HG02798 (cell line): ENCODE results near the gene LRCH4.

Experiments used
- ATAC-seq: cut with Tn5 transposase; IDR thresholded peaks from one replicate; pipeline ENCODE4 v1.9.1; 2021; ENCODE audit warnings: mild to moderate bottlenecking; ENCODE audit not compliant: unreplicated experiment, poor library complexity

The LRCH4 gene

GRCh38 chr7:100585511-100586265 is at the start of gene LRCH4:
Gene LRCH4 (minus strand): TSS chr7:100586129. CDS start chr7:100586100, 29 bp downstream.
- ATAC-seq, result peak; percentile 27

- ATAC-seq, result no peak
Measured at GRCh38 chr7:100632951-100633717, 47.2 kb upstream of the LRCH4 start.

GRCh38 chr7:100630066-100630465 is 44.1 kb upstream of the LRCH4 start:
- no peak for ATAC-seq

- no peak for ATAC-seq
Measured at GRCh38 chr7:100629117-100629716, 43.3 kb upstream of the LRCH4 start.

GRCh38 chr7:100627238-100627549 is 41.3 kb upstream of the LRCH4 start:
- ATAC-seq, result no peak

GRCh38 chr7:100626530-100627237 is 40.8 kb upstream of the LRCH4 start:
- ATAC-seq, result peak; percentile 82

GRCh38 chr7:100626055-100626454 is 40.1 kb upstream of the LRCH4 start:
- no peak for ATAC-seq

- ATAC-seq, result no peak
Measured at GRCh38 chr7:100623951-100624824, 38.3 kb upstream of the LRCH4 start.

GRCh38 chr7:100621554-100621953 is 35.6 kb upstream of the LRCH4 start:
- ATAC-seq, result no peak

- no peak for ATAC-seq
Measured at GRCh38 chr7:100620804-100621203, 34.9 kb upstream of the LRCH4 start.

- no peak for ATAC-seq
Measured at GRCh38 chr7:100620239-100620638, 34.3 kb upstream of the LRCH4 start.

- no peak for ATAC-seq
Measured at GRCh38 chr7:100614308-100614861, 28.5 kb upstream of the LRCH4 start.

GRCh38 chr7:100613412-100614175 is 27.7 kb upstream of the LRCH4 start:
- no peak for ATAC-seq

- no peak for ATAC-seq
Measured at GRCh38 chr7:100612730-100613390, 26.9 kb upstream of the LRCH4 start.

GRCh38 chr7:100611983-100612729 is 26.2 kb upstream of the LRCH4 start, which contains the start of gene MOSPD3:
Gene MOSPD3 (plus strand): TSS chr7:100612540. CDS start chr7:100612792, 252 bp downstream.
- ATAC-seq, result peak; percentile 94

- no peak for ATAC-seq
Measured at GRCh38 chr7:100609958-100610357, 24.0 kb upstream of the LRCH4 start.

- ATAC-seq, result no peak
Measured at GRCh38 chr7:100607111-100607510, 21.2 kb upstream of the LRCH4 start.
